Measurements from ENCODE around the gene CAB39. TPM values are rescaled to one million over a fixed set of nuclear protein-coding genes. Genes with fewer than 3 reads are reported as not detected.
"Not testable (repeated sequence)": the region's sequence is repeated elsewhere in the genome, so short reads cannot be mapped to it uniquely, and the experiment has no call there.

CAB39 gene
- total RNA-seq, 1 donor from 2014 or later = 193 TPM

GRCh38 chr2:230682546-230682945, 30.1 kb upstream of the CAB39 start:
- intact Hi-C loops (cut with micrococcal nuclease) = no loop called here

- intact Hi-C loops (cut with micrococcal nuclease) = no loop called here
Observed at GRCh38 chr2:230684270-230685168, 28.1 kb upstream of the CAB39 start.

GRCh38 chr2:230685178-230685577, 27.5 kb upstream of the CAB39 start:
- intact Hi-C loops (cut with micrococcal nuclease) = no loop called here

- intact Hi-C loops (cut with micrococcal nuclease) = no loop called here
Observed at GRCh38 chr2:230687498-230687897, 25.1 kb upstream of the CAB39 start.

DNA sequence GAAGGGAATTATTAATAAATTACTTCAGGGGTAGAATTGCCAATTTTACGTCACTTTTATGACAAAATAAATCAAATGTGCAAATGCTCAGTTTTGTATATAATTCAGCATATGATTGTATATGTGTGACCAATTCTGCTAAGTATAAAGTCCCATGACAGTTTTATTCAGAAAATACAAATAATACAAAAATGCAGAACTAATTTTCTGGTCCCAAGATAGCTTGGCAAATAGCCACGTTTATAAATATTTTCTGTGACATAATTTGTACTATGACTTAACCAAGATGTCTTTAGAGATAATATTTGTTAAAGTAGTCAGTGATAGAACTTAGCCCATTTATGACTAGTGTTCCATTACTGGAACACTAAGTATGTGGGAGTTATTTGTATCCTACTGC, 24.2 kb upstream of the CAB39 start:
- intact Hi-C loops (cut with micrococcal nuclease) = no loop called here

GRCh38 chr2:230690439-230690838, 22.2 kb upstream of the CAB39 start:
- intact Hi-C loops (cut with micrococcal nuclease) = no loop called here

DNA sequence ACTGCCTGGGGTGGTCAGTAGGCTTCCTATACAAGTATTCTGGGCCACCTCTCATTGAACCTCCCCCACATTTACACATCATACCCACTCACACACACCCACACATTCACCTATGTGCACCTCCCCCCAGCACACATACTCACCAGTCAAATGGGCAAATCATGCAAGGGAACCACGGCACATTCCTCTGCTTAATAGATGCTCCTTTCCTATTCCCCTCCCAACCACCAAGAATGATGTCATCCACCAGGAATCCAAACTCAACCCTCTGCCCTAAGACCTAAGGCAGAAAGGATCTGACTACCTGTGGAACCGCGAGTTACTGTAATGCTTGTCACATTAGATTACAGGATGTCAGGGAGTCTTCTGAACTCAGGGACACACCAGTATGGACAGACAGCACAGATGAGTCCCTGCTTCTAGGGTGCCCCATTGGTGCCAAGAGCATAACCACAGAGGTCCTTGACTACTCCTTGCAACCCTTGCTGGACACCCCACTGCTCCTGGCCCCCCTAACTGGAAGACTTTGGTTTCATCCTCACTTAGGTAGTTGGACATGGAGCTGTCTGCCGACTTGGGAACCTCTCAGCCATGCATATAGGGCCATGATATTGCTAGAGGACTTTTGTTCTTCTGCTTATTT, 21.5 kb upstream of the CAB39 start:
- intact Hi-C loops (cut with micrococcal nuclease) = no loop called here

- intact Hi-C loops (cut with micrococcal nuclease) = no loop called here
Observed at GRCh38 chr2:230692760-230693159, 19.9 kb upstream of the CAB39 start.

- intact Hi-C loops (cut with micrococcal nuclease) = no loop called here
Observed at GRCh38 chr2:230693411-230693810, 19.2 kb upstream of the CAB39 start.

GRCh38 chr2:230694241-230694640, 18.4 kb upstream of the CAB39 start:
- intact Hi-C loops (cut with micrococcal nuclease) = no loop called here

- intact Hi-C loops (cut with micrococcal nuclease) = no loop called here
Observed at GRCh38 chr2:230695551-230695950, 17.1 kb upstream of the CAB39 start.

GRCh38 chr2:230696670-230697069, 16.0 kb upstream of the CAB39 start:
- intact Hi-C loops (cut with micrococcal nuclease) = no loop called here

DNA sequence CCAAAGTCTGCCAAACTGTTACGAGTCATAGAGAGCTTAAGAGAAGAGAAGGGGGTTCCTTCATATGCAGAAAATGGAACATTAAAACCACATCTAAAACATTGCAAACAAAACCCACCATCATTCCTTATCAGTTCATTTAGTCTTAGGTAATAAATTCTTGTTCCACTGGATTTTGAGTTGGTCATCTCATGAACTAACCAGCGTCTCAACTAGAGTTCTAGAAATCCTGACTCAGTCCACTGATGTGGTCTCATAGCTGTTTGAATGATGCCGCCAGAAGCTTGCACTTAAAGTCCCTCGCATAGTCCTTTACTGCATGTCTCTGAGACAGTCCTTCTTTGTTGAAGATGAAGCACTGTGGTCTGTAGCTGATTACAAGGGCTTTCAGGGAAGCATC, 15.0 kb upstream of the CAB39 start:
- intact Hi-C loops (cut with micrococcal nuclease) = no loop called here

- intact Hi-C loops (cut with micrococcal nuclease) = not testable (repeated sequence)
Observed at GRCh38 chr2:230698753-230699152, 13.9 kb upstream of the CAB39 start.

DNA sequence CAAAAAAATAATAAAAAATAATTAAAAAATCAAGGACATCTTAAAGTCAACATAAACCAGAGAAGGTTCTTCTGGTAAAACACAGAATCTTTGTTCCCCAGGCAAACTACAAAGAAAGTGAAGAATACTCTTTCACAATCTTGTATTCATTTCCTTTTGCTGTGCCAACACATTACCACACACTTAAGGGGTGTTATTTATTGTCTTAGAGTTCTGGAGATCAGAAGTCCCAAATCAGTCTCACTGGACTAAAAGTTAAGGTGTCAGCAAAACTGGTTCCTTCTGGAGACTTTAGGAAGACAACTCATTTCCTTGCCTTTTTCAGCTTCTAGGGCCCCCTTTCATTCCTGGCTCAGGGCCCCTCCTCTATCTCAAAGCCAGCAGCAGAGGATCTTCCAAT, 12.2 kb upstream of the CAB39 start:
- intact Hi-C loops (cut with micrococcal nuclease) = no loop called here

DNA sequence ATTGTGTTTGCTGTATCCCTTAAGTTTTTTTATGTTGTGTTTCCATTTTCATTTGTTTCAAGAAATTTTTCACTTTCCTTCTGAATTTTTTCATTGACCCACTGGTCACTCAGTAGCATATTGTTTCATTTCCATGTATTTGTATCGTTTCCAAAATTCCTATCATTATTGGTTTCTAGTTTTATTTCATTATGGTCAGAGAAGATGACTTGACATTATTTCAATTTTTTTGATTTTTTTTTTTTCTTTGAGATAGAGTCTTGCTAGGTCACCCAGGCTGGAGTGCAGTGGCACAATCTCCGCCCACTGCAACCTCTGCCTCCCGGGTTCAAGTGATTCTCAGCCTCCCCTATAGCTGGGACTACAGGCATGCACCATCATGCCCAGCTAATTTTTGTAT, 11.3 kb upstream of the CAB39 start:
- intact Hi-C loops (cut with micrococcal nuclease) = no loop called here

GRCh38 chr2:230702457-230702856, 10.2 kb upstream of the CAB39 start:
- intact Hi-C loops (cut with micrococcal nuclease) = not testable (repeated sequence)

DNA sequence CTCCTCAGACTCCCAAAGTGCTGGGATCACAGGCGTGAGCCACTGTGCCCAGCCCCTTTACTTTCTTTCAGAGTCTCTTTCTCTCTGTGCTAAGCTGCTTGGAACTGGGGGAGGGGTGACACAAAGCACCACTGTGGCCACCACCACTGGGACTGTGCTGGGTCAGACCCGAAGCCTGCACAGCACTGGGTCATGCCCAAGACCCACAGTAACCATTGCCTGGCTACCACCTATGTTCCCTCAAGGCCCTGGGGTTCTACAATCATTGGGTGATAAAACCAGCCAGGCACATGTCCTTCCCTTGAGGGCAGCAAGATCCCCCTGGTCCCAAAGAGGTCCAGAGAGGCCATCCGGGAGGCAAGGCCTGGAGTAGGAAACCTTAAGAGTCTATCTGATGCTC, 9.1 kb upstream of the CAB39 start:
- intact Hi-C loops (cut with micrococcal nuclease) = no loop called here

GRCh38 chr2:230706053-230706521, 6.6 kb upstream of the CAB39 start:
- intact Hi-C loops (cut with micrococcal nuclease) = no loop called here

DNA sequence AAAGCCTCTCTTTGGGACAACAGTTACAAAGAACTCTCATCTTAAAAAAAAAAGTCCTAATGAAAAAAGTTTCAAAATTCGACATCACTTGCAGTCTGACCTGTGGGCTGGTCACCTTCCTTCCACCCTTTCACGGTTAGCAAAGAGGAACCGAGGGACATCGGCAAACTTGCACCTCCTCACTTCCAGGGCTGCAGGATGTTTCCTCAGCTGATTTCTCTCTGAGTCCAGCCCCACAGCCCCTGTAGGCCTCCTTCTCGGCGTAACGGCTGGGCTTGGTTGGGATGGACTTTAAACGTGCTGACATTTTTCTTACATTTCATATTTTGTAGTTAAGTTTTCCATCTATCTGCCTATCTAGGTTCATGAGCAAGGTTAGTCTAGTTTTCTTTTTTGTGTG, 5.7 kb upstream of the CAB39 start:
- intact Hi-C loops (cut with micrococcal nuclease) = no loop called here

GRCh38 chr2:230708204-230708603, 4.4 kb upstream of the CAB39 start:
- intact Hi-C loops (cut with micrococcal nuclease) = no loop called here

- intact Hi-C loops (cut with micrococcal nuclease) = loop anchor here (5.0 kb wide), 4 partner anchors 294 to 704 kb away; partner anchors contain the start of genes SP100, SP140 and SP140L
Observed at GRCh38 chr2:230711224-230711623, 1.4 kb upstream of the CAB39 start.

Data from T-helper 2 cell treated with Interferon-gamma antibody and Interleukin-4, amounts not matched to agents 100 ng/mL and 5 ng/mL, for 36 hours (primary cell).